ENCODE results near the gene CNIH2. TPM values are rescaled to one million over a fixed set of nuclear protein-coding genes. Genes with fewer than 3 reads are reported as not detected.

The CNIH2 gene
- total RNA-seq, 1 experiment from 2014 or later = 12.9 TPM

DNA sequence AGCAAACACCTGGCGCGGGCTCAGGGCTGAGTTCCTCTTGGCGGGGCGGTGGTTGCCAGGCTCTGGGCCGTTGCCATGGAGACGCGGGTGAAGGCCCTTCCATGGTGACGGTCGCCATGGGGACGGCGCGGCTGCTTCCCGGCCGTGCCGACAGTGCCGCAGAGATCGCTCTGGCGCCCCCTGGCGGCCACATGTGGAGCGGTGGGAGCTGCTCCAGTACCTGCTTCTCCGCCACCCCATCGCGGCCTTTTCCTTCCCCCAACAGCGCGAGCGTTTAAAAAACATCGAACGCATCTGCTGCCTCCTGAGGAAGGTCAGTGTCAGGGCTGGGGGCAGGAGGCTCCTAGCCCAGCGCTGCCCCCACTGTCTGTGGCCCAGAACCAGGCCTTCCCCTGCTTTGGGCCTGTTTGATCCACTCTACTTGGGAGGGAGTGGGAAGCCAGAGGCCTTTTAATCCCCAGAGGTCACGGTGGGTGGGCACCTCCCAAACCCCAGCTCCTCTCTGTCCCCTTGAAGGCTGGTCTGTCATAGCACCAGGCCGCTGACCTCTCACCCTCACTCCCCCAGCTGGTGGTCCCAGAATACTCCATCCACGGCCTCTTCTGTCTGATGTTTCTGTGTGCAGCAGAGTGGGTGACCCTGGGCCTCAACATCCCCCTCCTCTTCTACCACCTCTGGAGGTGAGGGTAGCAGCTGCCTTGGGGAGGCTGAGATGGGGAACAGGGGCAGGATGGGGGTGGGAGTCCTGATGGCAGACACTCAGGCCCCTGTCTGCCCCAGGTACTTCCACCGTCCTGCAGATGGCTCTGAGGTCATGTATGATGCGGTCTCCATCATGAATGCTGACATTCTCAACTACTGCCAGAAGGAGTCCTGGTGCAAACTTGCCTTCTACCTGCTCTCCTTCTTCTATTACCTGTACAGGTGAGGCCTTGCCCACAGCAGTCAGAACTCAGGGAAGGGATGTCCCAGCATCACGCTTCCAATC is 4.8 kb downstream of the CNIH2 start:
- DNase-seq (ENCODE audit: low spot score) (peak; percentile 100), ATAC-seq (peak; percentile 79)
- Mint-ChIP-seq H3K36me3 (no peaks in the 10 kb centered on the region), H3K27me3 (ENCODE audit: low read depth) (peaks cover 22% of the 10 kb centered on the region), H3K4me1 (peaks cover 24% of the 10 kb centered on the region), H3K27ac (0 out of 2 replicates have a peak overlapping the region, but pooled peaks have one; percentile 15), H3K4me3 (no peak overlapping the region; the same call in 1 of the 2 replicates), H3K9me3 (no peaks in the 10 kb centered on the region)
- CTCF ChIA-PET = interaction anchor here (0.5 to 3.5 kb wide), 41 partner anchors 9 to 691 kb away, joined by 3 to 36 read pairs (median 3); partner anchors contain the start of genes BANF1, BRMS1, CD248 and EIF1AD
- 0 out of 2 replicates have a peak, but pooled peaks have one; percentile 46 for TF ChIP-seq SP1 (CRISPR knock-in tag; conservative IDR thresholded peaks at IDR 0.05)
- TF ChIP-seq, protein P1, sequence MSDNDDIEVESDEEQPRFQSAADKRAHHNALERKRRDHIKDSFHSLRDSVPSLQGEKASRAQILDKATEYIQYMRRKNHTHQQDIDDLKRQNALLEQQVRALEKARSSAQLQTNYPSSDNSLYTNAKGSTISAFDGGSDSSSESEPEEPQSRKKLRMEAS (CRISPR knock-in tag; IDR thresholded peaks at IDR 0.05) = peak; percentile 51
- TF ChIP-seq, protein P2, sequence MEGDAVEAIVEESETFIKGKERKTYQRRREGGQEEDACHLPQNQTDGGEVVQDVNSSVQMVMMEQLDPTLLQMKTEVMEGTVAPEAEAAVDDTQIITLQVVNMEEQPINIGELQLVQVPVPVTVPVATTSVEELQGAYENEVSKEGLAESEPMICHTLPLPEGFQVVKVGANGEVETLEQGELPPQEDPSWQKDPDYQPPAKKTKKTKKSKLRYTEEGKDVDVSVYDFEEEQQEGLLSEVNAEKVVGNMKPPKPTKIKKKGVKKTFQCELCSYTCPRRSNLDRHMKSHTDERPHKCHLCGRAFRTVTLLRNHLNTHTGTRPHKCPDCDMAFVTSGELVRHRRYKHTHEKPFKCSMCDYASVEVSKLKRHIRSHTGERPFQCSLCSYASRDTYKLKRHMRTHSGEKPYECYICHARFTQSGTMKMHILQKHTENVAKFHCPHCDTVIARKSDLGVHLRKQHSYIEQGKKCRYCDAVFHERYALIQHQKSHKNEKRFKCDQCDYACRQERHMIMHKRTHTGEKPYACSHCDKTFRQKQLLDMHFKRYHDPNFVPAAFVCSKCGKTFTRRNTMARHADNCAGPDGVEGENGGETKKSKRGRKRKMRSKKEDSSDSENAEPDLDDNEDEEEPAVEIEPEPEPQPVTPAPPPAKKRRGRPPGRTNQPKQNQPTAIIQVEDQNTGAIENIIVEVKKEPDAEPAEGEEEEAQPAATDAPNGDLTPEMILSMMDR (IDR thresholded peaks at IDR 0.05) = peak; percentile 98
- TF ChIP-seq, protein P3, sequence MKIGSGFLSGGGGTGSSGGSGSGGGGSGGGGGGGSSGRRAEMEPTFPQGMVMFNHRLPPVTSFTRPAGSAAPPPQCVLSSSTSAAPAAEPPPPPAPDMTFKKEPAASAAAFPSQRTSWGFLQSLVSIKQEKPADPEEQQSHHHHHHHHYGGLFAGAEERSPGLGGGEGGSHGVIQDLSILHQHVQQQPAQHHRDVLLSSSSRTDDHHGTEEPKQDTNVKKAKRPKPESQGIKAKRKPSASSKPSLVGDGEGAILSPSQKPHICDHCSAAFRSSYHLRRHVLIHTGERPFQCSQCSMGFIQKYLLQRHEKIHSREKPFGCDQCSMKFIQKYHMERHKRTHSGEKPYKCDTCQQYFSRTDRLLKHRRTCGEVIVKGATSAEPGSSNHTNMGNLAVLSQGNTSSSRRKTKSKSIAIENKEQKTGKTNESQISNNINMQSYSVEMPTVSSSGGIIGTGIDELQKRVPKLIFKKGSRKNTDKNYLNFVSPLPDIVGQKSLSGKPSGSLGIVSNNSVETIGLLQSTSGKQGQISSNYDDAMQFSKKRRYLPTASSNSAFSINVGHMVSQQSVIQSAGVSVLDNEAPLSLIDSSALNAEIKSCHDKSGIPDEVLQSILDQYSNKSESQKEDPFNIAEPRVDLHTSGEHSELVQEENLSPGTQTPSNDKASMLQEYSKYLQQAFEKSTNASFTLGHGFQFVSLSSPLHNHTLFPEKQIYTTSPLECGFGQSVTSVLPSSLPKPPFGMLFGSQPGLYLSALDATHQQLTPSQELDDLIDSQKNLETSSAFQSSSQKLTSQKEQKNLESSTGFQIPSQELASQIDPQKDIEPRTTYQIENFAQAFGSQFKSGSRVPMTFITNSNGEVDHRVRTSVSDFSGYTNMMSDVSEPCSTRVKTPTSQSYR (CRISPR knock-in tag; IDR thresholded peaks at IDR 0.05) = 0 out of 2 replicates have a peak, but pooled peaks have one; percentile 65
- 0 out of 2 replicates have a peak, but pooled peaks have one; percentile 25 for TF ChIP-seq RELA (CRISPR knock-in tag; IDR thresholded peaks at IDR 0.05; ENCODE audit: borderline replicate concordance)
- no peak for TF ChIP-seq CREB1 (CRISPR knock-in tag; IDR thresholded peaks at IDR 0.05)
- TF ChIP-seq, protein P4, sequence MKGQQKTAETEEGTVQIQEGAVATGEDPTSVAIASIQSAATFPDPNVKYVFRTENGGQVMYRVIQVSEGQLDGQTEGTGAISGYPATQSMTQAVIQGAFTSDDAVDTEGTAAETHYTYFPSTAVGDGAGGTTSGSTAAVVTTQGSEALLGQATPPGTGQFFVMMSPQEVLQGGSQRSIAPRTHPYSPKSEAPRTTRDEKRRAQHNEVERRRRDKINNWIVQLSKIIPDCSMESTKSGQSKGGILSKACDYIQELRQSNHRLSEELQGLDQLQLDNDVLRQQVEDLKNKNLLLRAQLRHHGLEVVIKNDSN (CRISPR knock-in tag; IDR thresholded peaks at IDR 0.05) = no peak
- POLR2A ChIA-PET = interaction anchor here (0.6 to 1.1 kb wide), 2 partner anchors 37 to 46 kb away, joined by 3 read pairs; no protein-coding TSS in a partner anchor

DNA sequence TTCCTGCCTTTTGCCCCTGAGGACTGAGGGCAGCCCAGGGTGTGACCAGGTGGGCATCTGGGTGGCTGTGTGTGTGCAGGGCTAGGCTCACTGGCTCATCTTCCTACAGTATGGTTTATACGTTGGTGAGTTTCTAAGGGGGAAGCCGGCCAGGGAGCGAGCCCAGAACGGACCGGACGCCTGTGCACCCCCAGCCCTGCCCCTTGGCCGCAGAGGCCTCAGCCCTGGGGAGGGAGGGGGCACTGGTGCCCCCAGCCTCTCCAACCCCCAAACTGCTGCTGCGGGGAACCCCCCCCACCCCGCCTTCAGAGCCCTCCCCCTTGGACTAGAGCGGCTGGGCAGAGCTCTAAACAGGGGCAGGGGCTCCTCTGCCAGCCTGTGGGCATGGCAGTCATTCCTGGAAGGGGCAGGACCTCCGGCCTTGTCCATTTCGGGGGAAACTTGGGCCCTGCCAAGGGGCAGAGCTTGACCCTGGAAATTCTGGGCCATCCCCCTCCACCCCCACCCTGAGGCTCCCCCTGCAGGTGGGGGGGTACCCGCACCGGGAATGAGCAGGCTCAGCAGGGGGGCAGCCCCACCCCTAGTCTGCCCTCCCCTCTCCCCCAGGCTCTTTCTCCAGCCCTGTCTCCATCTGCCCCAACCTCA is 5.6 kb downstream of the CNIH2 start:
- Mint-ChIP-seq H3K27me3 (ENCODE audit: low read depth) (peaks cover 22% of the 10 kb centered on the region), H3K4me1 (peaks cover 24% of the 10 kb centered on the region), H3K36me3 (no peaks in the 10 kb centered on the region), H3K4me3 (no peak overlapping the region), H3K27ac (0 out of 2 replicates have a peak overlapping the region, but pooled peaks have one; percentile 15), H3K9me3 (no peaks in the 10 kb centered on the region)
- TF ChIP-seq SMAD3 (CRISPR knock-in tag; IDR thresholded peaks at IDR 0.05; ENCODE audit: borderline replicate concordance) (no peak), EMX1 (CRISPR knock-in tag; IDR thresholded peaks at IDR 0.05) (no peak), GABPB1 (CRISPR knock-in tag; IDR thresholded peaks at IDR 0.05) (no peak), ZNF232 (CRISPR knock-in tag; IDR thresholded peaks at IDR 0.05) (no peak), FOXJ3 (CRISPR knock-in tag; IDR thresholded peaks at IDR 0.05; ENCODE audit: borderline replicate concordance) (no peak), SMAD4 (CRISPR knock-in tag; IDR thresholded peaks at IDR 0.05) (no peak), RORB (CRISPR knock-in tag; IDR thresholded peaks at IDR 0.05) (no peak), NFATC4 (CRISPR knock-in tag; IDR thresholded peaks at IDR 0.05) (no peak)
- TF ChIP-seq, protein P5, sequence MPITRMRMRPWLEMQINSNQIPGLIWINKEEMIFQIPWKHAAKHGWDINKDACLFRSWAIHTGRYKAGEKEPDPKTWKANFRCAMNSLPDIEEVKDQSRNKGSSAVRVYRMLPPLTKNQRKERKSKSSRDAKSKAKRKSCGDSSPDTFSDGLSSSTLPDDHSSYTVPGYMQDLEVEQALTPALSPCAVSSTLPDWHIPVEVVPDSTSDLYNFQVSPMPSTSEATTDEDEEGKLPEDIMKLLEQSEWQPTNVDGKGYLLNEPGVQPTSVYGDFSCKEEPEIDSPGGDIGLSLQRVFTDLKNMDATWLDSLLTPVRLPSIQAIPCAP (CRISPR knock-in tag; IDR thresholded peaks at IDR 0.05) = no peak
- TF ChIP-seq, protein P6, sequence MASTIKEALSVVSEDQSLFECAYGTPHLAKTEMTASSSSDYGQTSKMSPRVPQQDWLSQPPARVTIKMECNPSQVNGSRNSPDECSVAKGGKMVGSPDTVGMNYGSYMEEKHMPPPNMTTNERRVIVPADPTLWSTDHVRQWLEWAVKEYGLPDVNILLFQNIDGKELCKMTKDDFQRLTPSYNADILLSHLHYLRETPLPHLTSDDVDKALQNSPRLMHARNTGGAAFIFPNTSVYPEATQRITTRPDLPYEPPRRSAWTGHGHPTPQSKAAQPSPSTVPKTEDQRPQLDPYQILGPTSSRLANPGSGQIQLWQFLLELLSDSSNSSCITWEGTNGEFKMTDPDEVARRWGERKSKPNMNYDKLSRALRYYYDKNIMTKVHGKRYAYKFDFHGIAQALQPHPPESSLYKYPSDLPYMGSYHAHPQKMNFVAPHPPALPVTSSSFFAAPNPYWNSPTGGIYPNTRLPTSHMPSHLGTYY (CRISPR knock-in tag; IDR thresholded peaks at IDR 0.05) = no peak
- TF ChIP-seq, protein P7, sequence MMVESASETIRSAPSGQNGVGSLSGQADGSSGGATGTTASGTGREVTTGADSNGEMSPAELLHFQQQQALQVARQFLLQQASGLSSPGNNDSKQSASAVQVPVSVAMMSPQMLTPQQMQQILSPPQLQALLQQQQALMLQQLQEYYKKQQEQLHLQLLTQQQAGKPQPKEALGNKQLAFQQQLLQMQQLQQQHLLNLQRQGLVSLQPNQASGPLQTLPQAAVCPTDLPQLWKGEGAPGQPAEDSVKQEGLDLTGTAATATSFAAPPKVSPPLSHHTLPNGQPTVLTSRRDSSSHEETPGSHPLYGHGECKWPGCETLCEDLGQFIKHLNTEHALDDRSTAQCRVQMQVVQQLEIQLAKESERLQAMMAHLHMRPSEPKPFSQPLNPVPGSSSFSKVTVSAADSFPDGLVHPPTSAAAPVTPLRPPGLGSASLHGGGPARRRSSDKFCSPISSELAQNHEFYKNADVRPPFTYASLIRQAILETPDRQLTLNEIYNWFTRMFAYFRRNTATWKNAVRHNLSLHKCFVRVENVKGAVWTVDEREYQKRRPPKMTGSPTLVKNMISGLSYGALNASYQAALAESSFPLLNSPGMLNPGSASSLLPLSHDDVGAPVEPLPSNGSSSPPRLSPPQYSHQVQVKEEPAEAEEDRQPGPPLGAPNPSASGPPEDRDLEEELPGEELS (CRISPR knock-in tag; IDR thresholded peaks at IDR 0.05) = no peak
- ATAC-seq (no peak), DNase-seq (ENCODE audit: low spot score) (no peak)
- ChIA-PET CTCF (interaction anchor here (0.9 to 3.5 kb wide), 15 partner anchors 8 to 281 kb away, joined by 3 to 36 read pairs (median 9); partner anchors contain the start of genes BANF1, CD248, EIF1AD and RAB1B), POLR2A (no interaction called here)

Measured in WTC11 (cell line).